Measurements from ENCODE around the gene EIF1AD.

EIF1AD gene

GRCh38 chr11:66036334-66036710 is 34.4 kb upstream of the EIF1AD start:
- H3K27me3 ChIP-seq (ENCODE audit: insufficient read depth, low read length, poor library complexity, severe bottlenecking), result no peaks in the 10 kb centered on the region
- H4K20me1 ChIP-seq (ENCODE audit: insufficient read depth, low read length, poor library complexity, severe bottlenecking), result no peaks in the 10 kb centered on the region
- H3K4me1 ChIP-seq (ENCODE audit: insufficient read depth, low read length, poor library complexity, severe bottlenecking), result no peaks in the 10 kb centered on the region
- H3K4me3 ChIP-seq (ENCODE audit: low read length, poor library complexity, severe bottlenecking), result no peak overlapping the region
- H3K4me2 ChIP-seq (ENCODE audit: low read depth, low read length, poor library complexity, severe bottlenecking), result no peak overlapping the region
- H3K9me3 ChIP-seq (ENCODE audit: insufficient read depth, low read depth, low read length), result no peaks in the 10 kb centered on the region
- H3F3A ChIP-seq (ENCODE audit: low read depth), result no peaks in the 10 kb centered on the region
- H3K9me2 ChIP-seq (replicated peaks; ENCODE audit: low read depth, low read length), result no peaks in the 10 kb centered on the region
- no peak for TF ChIP-seq CTCF (conservative IDR thresholded peaks at IDR 0.05; ENCODE audit: low read length)
- TF ChIP-seq EZH2phosphoT487 (IDR thresholded peaks at IDR 0.05; ENCODE audit: borderline replicate concordance), result no peak
- H3K9ac ChIP-seq (ENCODE audit: low read depth, low read length, poor library complexity, severe bottlenecking), result no peak overlapping the region
- no peaks in the 10 kb centered on the region for H3K36me3 ChIP-seq (ENCODE audit: insufficient read depth, low read length)
- no peak overlapping the region for H2AFZ ChIP-seq (ENCODE audit: low read length)
- H3K79me2 ChIP-seq (ENCODE audit: insufficient read depth, low read length), result no peaks in the 10 kb centered on the region

GRCh38 chr11:66035653-66036333 is 33.8 kb upstream of the EIF1AD start:
- Histone ChIP-seq H3K9me3 (ENCODE audit: insufficient read depth, low read depth, low read length) (no peaks in the 10 kb centered on the region), H3K4me3 (ENCODE audit: low read length, poor library complexity, severe bottlenecking) (no peak overlapping the region), H4K20me1 (ENCODE audit: insufficient read depth, low read length, poor library complexity, severe bottlenecking) (no peaks in the 10 kb centered on the region), H3K79me2 (ENCODE audit: insufficient read depth, low read length) (no peaks in the 10 kb centered on the region), H3K9me2 (replicated peaks; ENCODE audit: low read depth, low read length) (no peaks in the 10 kb centered on the region), H3K4me1 (ENCODE audit: insufficient read depth, low read length, poor library complexity, severe bottlenecking) (no peaks in the 10 kb centered on the region), H2AFZ (ENCODE audit: low read length) (no peak overlapping the region), H3K36me3 (ENCODE audit: insufficient read depth, low read length) (no peaks in the 10 kb centered on the region), H3K9ac (ENCODE audit: low read depth, low read length, poor library complexity, severe bottlenecking) (no peak overlapping the region), H3F3A (ENCODE audit: low read depth) (no peaks in the 10 kb centered on the region), H3K27me3 (ENCODE audit: insufficient read depth, low read length, poor library complexity, severe bottlenecking) (no peaks in the 10 kb centered on the region), H3K4me2 (ENCODE audit: low read depth, low read length, poor library complexity, severe bottlenecking) (no peak overlapping the region)
- TF ChIP-seq EZH2phosphoT487 (IDR thresholded peaks at IDR 0.05; ENCODE audit: borderline replicate concordance) (no peak), CTCF (conservative IDR thresholded peaks at IDR 0.05; ENCODE audit: low read length) (no peak)

- no peaks in the 10 kb centered on the region for H3F3A ChIP-seq (ENCODE audit: low read depth)
- H3K79me2 ChIP-seq (ENCODE audit: insufficient read depth, low read length), result no peaks in the 10 kb centered on the region
- TF ChIP-seq EZH2phosphoT487 (IDR thresholded peaks at IDR 0.05; ENCODE audit: borderline replicate concordance), result no peak
- no peak for TF ChIP-seq CTCF (conservative IDR thresholded peaks at IDR 0.05; ENCODE audit: low read length)
- H3K9me2 ChIP-seq (replicated peaks; ENCODE audit: low read depth, low read length), result no peaks in the 10 kb centered on the region
- H3K27me3 ChIP-seq (ENCODE audit: insufficient read depth, low read length, poor library complexity, severe bottlenecking), result no peaks in the 10 kb centered on the region
- no peaks in the 10 kb centered on the region for H4K20me1 ChIP-seq (ENCODE audit: insufficient read depth, low read length, poor library complexity, severe bottlenecking)
- H3K9me3 ChIP-seq (ENCODE audit: insufficient read depth, low read depth, low read length), result no peaks in the 10 kb centered on the region
- H3K4me3 ChIP-seq (ENCODE audit: low read length, poor library complexity, severe bottlenecking), result no peak overlapping the region
- H3K36me3 ChIP-seq (ENCODE audit: insufficient read depth, low read length), result no peaks in the 10 kb centered on the region
- H2AFZ ChIP-seq (ENCODE audit: low read length), result no peak overlapping the region
- H3K9ac ChIP-seq (ENCODE audit: low read depth, low read length, poor library complexity, severe bottlenecking), result no peak overlapping the region
- H3K4me2 ChIP-seq (ENCODE audit: low read depth, low read length, poor library complexity, severe bottlenecking), result no peak overlapping the region
- no peaks in the 10 kb centered on the region for H3K4me1 ChIP-seq (ENCODE audit: insufficient read depth, low read length, poor library complexity, severe bottlenecking)
Observed at GRCh38 chr11:66032957-66033735, 31.2 kb upstream of the EIF1AD start.

Data from Loucy (cell line).